CD14-positive monocyte (primary cell): ENCODE results near the gene LRTM2. TPM values are rescaled to one million over a fixed set of nuclear protein-coding genes. Genes with fewer than 3 reads are reported as not detected.

Source experiments
- DNase-seq, 3 donors: peaks; one replicate each; pipeline ENCODE4 v3.0.0-alpha.2; 2011 to 2022
- H2AFZ ChIP-seq: 2 replicates; pipeline ENCODE4 v1.6.0; 2012; ENCODE audit warnings: mild to moderate bottlenecking, low read depth, low read length, inconsistent platforms; ENCODE audit not compliant: insufficient read depth, poor library complexity, severe bottlenecking
- H3K27ac ChIP-seq, 2 donors: 1 replicate in 1 of 2; 2 replicates in 1 of 2; pipeline ENCODE4 v1.5.1; 2012 to 2013; ENCODE audit warnings: low read length in 2 of 2, control low read depth in 1 of 2, inconsistent platforms in 1 of 2, low read depth in 1 of 2, mild to moderate bottlenecking in 1 of 2
- H3K27me3 ChIP-seq, 2 donors: one replicate each; pipeline versions ENCODE4 v1.6.0 to v1.6.1; 2011 to 2013; ENCODE audit warnings: low read length in 2 of 2; ENCODE audit not compliant: control insufficient read depth in 2 of 2, insufficient read depth in 2 of 2
- H3K36me3 ChIP-seq, 2 donors: replicated peaks in 1 of 2; 1 replicate in 1 of 2; 2 replicates in 1 of 2; pipeline versions ENCODE4 v1.5.1 to v1.6.1; 2012 to 2013; ENCODE audit warnings: low read length in 2 of 2, control low read depth in 1 of 2, inconsistent platforms in 1 of 2, mild to moderate bottlenecking in 1 of 2; ENCODE audit not compliant: insufficient read depth in 2 of 2, control insufficient read depth in 1 of 2
- H3K4me1 ChIP-seq, 2 donors: 1 replicate in 1 of 2; 2 replicates in 1 of 2; pipeline versions ENCODE4 v1.5.1 to v1.6.1; 2012 to 2013; ENCODE audit warnings: low read length in 2 of 2, control low read depth in 1 of 2, inconsistent platforms in 1 of 2, mild to moderate bottlenecking in 1 of 2, moderate library complexity in 1 of 2; ENCODE audit not compliant: insufficient read depth in 2 of 2, control insufficient read depth in 1 of 2
- H3K4me2 ChIP-seq: replicated peaks from 2 replicates; pipeline ENCODE3; 2012; ENCODE audit warnings: low read length, moderate library complexity, mild to moderate bottlenecking; ENCODE audit not compliant: poor library complexity, severe bottlenecking; ENCODE audit errors: extremely low read depth
- H3K4me3 ChIP-seq, 3 experiments: fragments of 200-600 bp in 1 of 3; sonication (generic) in 1 of 3; replicated peaks in 1 of 3; 1 replicate in 2 of 3; 2 replicates in 1 of 3; pipeline ENCODE4 v1.5.1; 2011 to 2013; ENCODE audit warnings: low read length in 3 of 3, mild to moderate bottlenecking in 3 of 3, control low read depth in 2 of 3, low read depth in 2 of 3, inconsistent platforms in 1 of 3, moderate library complexity in 1 of 3
- H3K79me2 ChIP-seq: 2 replicates; pipeline ENCODE4 v1.6.0; 2012; ENCODE audit warnings: mild to moderate bottlenecking, control low read depth, inconsistent platforms, low read length, moderate library complexity; ENCODE audit not compliant: insufficient read depth
- H3K9ac ChIP-seq: 2 replicates; pipeline ENCODE4 v1.6.0; 2017; ENCODE audit warnings: low read length, mild to moderate bottlenecking; ENCODE audit not compliant: insufficient read depth, poor library complexity, severe bottlenecking
- H3K9me3 ChIP-seq, 2 donors: replicated peaks in 1 of 2; 1 replicate in 1 of 2; 2 replicates in 1 of 2; pipeline versions ENCODE4 v1.5.1 to v1.6.1; 2012 to 2013; ENCODE audit warnings: low read length in 2 of 2, control low read depth in 1 of 2; ENCODE audit not compliant: control insufficient read depth in 1 of 2, insufficient read depth in 1 of 2
- H4K20me1 ChIP-seq: 2 replicates; pipeline ENCODE4 v1.6.0; 2012; ENCODE audit warnings: mild to moderate bottlenecking, low read length, control low read depth, moderate library complexity; ENCODE audit not compliant: insufficient read depth
- H3K27ac Mint-ChIP-seq, 7 donors: one replicate each; pipeline ENCODE4 v1.8.0; 2020; ENCODE audit warnings: mild to moderate bottlenecking in 7 of 7, mixed read lengths in 7 of 7, moderate library complexity in 6 of 7, inconsistent platforms in 2 of 7
- H3K27me3 Mint-ChIP-seq, 3 donors: one replicate each; pipeline ENCODE4 v1.8.0; 2021 to 2022; ENCODE audit warnings: low read depth in 3 of 3, mild to moderate bottlenecking in 3 of 3, mixed read lengths in 3 of 3, moderate library complexity in 3 of 3, inconsistent platforms in 1 of 3
- H3K36me3 Mint-ChIP-seq, 2 donors: one replicate each; pipeline ENCODE4 v1.8.0; 2020; ENCODE audit warnings: mixed read lengths in 2 of 2, inconsistent platforms in 1 of 2, mild to moderate bottlenecking in 1 of 2
- H3K4me1 Mint-ChIP-seq: one replicate; pipeline ENCODE4 v1.8.0; 2020; ENCODE audit warnings: mild to moderate bottlenecking, mixed read lengths
- H3K4me3 Mint-ChIP-seq, 2 donors: one replicate each; pipeline ENCODE4 v1.8.0; 2020; ENCODE audit warnings: mild to moderate bottlenecking in 2 of 2, mixed read lengths in 2 of 2, moderate library complexity in 1 of 2
- H3K9me3 Mint-ChIP-seq, 7 donors: one replicate each; pipeline ENCODE4 v1.8.0; 2020 to 2022; ENCODE audit warnings: mixed read lengths in 7 of 7, mild to moderate bottlenecking in 6 of 7, moderate library complexity in 6 of 7, inconsistent platforms in 2 of 7
- CTCF ChIP-seq: fragments of 200-600 bp; IDR thresholded peaks from one replicate; pipeline ENCODE4 v1.8.0; 2022; ENCODE audit warnings: antibody characterized with exemption, mild to moderate bottlenecking
- WGBS: methylation state at CpG from one replicate; pipeline ENCODE4 v1.1.5; 2013; ENCODE audit warnings: missing lambda C conversion rate; ENCODE audit not compliant: insufficient coverage; 5-methylcytosine and 5-hydroxymethylcytosine counted together
- intact Hi-C, 2 donors: fragments of 100-400 bp; cut with micrococcal nuclease; formaldehyde crosslinking; loops; one replicate each; pipeline versions ENCODE4 v1.15.0 to v1.15.1; 2023
- polyA plus RNA-seq, 3 donors: library from polyadenylated mRNA; depleted of rRNA in 1 of 3; unstranded in 2 of 3; stranded (reverse) in 1 of 3; fragments of 300-500 nt in 2 of 3; fragments of >200 nt in 1 of 3; fragmentation: Illumina TruSeq in 2 of 3; gene quantifications; 1 replicate in 2 of 3; 2 replicates in 1 of 3; pipeline ENCODE4 v1.2.3, GENCODE V29; 2012 to 2021

LRTM2 gene
- polyA plus RNA-seq, 3 donors: not detected

GRCh38 chr12:1828856-1829255, 8.5 kb downstream of the LRTM2 start:
- peaks cover 2 to 29% of the 10 kb centered on the region in 2 donors for H3K27me3 ChIP-seq
- intact Hi-C loops: no loop called here
- H3K27ac Mint-ChIP-seq: no peak overlapping the region

GRCh38 chr12:1829306-1829900, 9.0 kb downstream of the LRTM2 start:
- no peak for TF ChIP-seq CTCF
- Histone ChIP-seq H3K9ac (no peak overlapping the region), H3K36me3 (no peaks in the 10 kb centered on the region), H4K20me1 (no peaks in the 10 kb centered on the region), H3K4me1 (no peaks in the 10 kb centered on the region), H2AFZ (no peak overlapping the region), H3K9me3 (no peaks in the 10 kb centered on the region), H3K79me2 (no peaks in the 10 kb centered on the region), H3K27ac (no peak overlapping the region), H3K4me3 (no peak overlapping the region), H3K4me2 (no peak overlapping the region), H3K27me3 (peaks cover 2 to 29% of the 10 kb centered on the region in 2 donors)
- intact Hi-C loops: no loop called here
- no peak for DNase-seq
- Mint-ChIP-seq H3K36me3 (no peaks in the 10 kb centered on the region), H3K4me3 (no peak overlapping the region), H3K27me3 (peaks cover 25 to 37% (median 29%) of the 10 kb centered on the region in 3 donors), H3K9me3 (peaks cover 0 to 2% (median 0%) of the 10 kb centered on the region in 7 donors), H3K4me1 (peaks cover 5% of the 10 kb centered on the region), H3K27ac (no peak overlapping the region)
- 91% methylated on average over 10 of the region's 11 CpGs for WGBS

More at GRCh38 chr12:1828856-1829255, 8.5 kb downstream of the LRTM2 start:
- Histone ChIP-seq H4K20me1 (no peaks in the 10 kb centered on the region), H3K79me2 (no peaks in the 10 kb centered on the region), H3K9ac (no peak overlapping the region), H3K4me1 (no peaks in the 10 kb centered on the region), H3K9me3 (no peaks in the 10 kb centered on the region), H2AFZ (no peak overlapping the region), H3K4me2 (no peak overlapping the region), H3K36me3 (no peaks in the 10 kb centered on the region), H3K27ac (no peak overlapping the region), H3K4me3 (no peak overlapping the region)
- H3K4me3 Mint-ChIP-seq: no peak overlapping the region
- peaks cover 5% of the 10 kb centered on the region for H3K4me1 Mint-ChIP-seq
- 88% methylated on average over 15 of the region's 16 CpGs for WGBS
- peaks cover 0 to 2% (median 0%) of the 10 kb centered on the region in 7 donors for H3K9me3 Mint-ChIP-seq
- no peak for DNase-seq
- TF ChIP-seq CTCF: no peak
- H3K36me3 Mint-ChIP-seq: no peaks in the 10 kb centered on the region
- H3K27me3 Mint-ChIP-seq: peaks cover 22 to 37% (median 27%) of the 10 kb centered on the region in 3 donors
